ENCODE measurements around the gene WDR33. TPM values are rescaled to one million over a fixed set of nuclear protein-coding genes. Genes with fewer than 3 reads are reported as not detected.

WDR33 gene
- total RNA-seq, 1 experiment from 2014 or later, result 87.1 TPM

- Histone ChIP-seq H3K27me3 (replicated peaks; ENCODE audit: insufficient read depth, low read depth, low read length, poor library complexity) (peaks cover 10% of the 10 kb centered on the region), H3K27ac (ENCODE audit: low read depth, low read length, poor library complexity, severe bottlenecking) (no peak overlapping the region), H3K36me3 (ENCODE audit: insufficient read depth, low read length, poor library complexity, severe bottlenecking) (no peaks in the 10 kb centered on the region), H3K4me3 (ENCODE audit: low read depth, low read length, poor library complexity, severe bottlenecking) (no peak overlapping the region), H3K9me3 (ENCODE audit: low read depth, low read length, poor library complexity, severe bottlenecking) (no peaks in the 10 kb centered on the region), H3K4me1 (ENCODE audit: insufficient read depth, low read length, poor library complexity, severe bottlenecking) (peaks cover 7% of the 10 kb centered on the region)
- POLR2A ChIA-PET (ENCODE audit: low non-redundant PET), result no interaction called here
- TF ChIP-seq CTCF (conservative IDR thresholded peaks at IDR 0.05; ENCODE audit: low read depth, low read length) (no peak), EZH2 (IDR thresholded peaks at IDR 0.05; ENCODE audit: borderline replicate concordance, low read depth, low read length, poor library complexity, severe bottlenecking) (no peak)
- CTCF ChIA-PET, result no interaction called here
- DNase-seq (ENCODE audit: low spot score), result no peak
- intact Hi-C loops (cut with micrococcal nuclease; ENCODE audit: unreplicated experiment), result no loop called here
- no TSS peak for BruUV-seq (replicated peaks)
Observed at GRCh38 chr2:127680706-127681287, 130.2 kb downstream of the WDR33 start.

GRCh38 chr2:127679680-127680361, 131.2 kb downstream of the WDR33 start:
- Histone ChIP-seq H3K27me3 (replicated peaks; ENCODE audit: insufficient read depth, low read depth, low read length, poor library complexity) (peaks cover 10% of the 10 kb centered on the region), H3K27ac (ENCODE audit: low read depth, low read length, poor library complexity, severe bottlenecking) (no peak overlapping the region), H3K36me3 (ENCODE audit: insufficient read depth, low read length, poor library complexity, severe bottlenecking) (no peaks in the 10 kb centered on the region), H3K4me3 (ENCODE audit: low read depth, low read length, poor library complexity, severe bottlenecking) (no peak overlapping the region), H3K4me1 (ENCODE audit: insufficient read depth, low read length, poor library complexity, severe bottlenecking) (no peaks in the 10 kb centered on the region), H3K9me3 (ENCODE audit: low read depth, low read length, poor library complexity, severe bottlenecking) (no peaks in the 10 kb centered on the region)
- no peak for DNase-seq (ENCODE audit: low spot score)
- TF ChIP-seq EZH2 (IDR thresholded peaks at IDR 0.05; ENCODE audit: borderline replicate concordance, low read depth, low read length, poor library complexity, severe bottlenecking), result no peak
- no peak for TF ChIP-seq CTCF (conservative IDR thresholded peaks at IDR 0.05; ENCODE audit: low read depth, low read length)
- POLR2A ChIA-PET (ENCODE audit: low non-redundant PET), result no interaction called here
- BruUV-seq (replicated peaks), result no TSS peak
- intact Hi-C loops (cut with micrococcal nuclease; ENCODE audit: unreplicated experiment), result no loop called here
- CTCF ChIA-PET, result no interaction called here

- intact Hi-C loops (cut with micrococcal nuclease; ENCODE audit: unreplicated experiment), result no loop called here
- H3K9me3 ChIP-seq (ENCODE audit: low read depth, low read length, poor library complexity, severe bottlenecking), result no peaks in the 10 kb centered on the region
- no peak overlapping the region for H3K27ac ChIP-seq (ENCODE audit: low read depth, low read length, poor library complexity, severe bottlenecking)
- CTCF ChIA-PET, result no interaction called here
- no peak overlapping the region for H3K4me3 ChIP-seq (ENCODE audit: low read depth, low read length, poor library complexity, severe bottlenecking)
- no peak for TF ChIP-seq CTCF (conservative IDR thresholded peaks at IDR 0.05; ENCODE audit: low read depth, low read length)
- no peak for TF ChIP-seq EZH2 (IDR thresholded peaks at IDR 0.05; ENCODE audit: borderline replicate concordance, low read depth, low read length, poor library complexity, severe bottlenecking)
- BruUV-seq (replicated peaks), result no TSS peak
- H3K36me3 ChIP-seq (ENCODE audit: insufficient read depth, low read length, poor library complexity, severe bottlenecking), result no peaks in the 10 kb centered on the region
- DNase-seq (ENCODE audit: low spot score), result no peak
- no peaks in the 10 kb centered on the region for H3K4me1 ChIP-seq (ENCODE audit: insufficient read depth, low read length, poor library complexity, severe bottlenecking)
- H3K27me3 ChIP-seq (replicated peaks; ENCODE audit: insufficient read depth, low read depth, low read length, poor library complexity), result peaks cover 13% of the 10 kb centered on the region
- POLR2A ChIA-PET (ENCODE audit: low non-redundant PET), result no interaction called here
Observed at GRCh38 chr2:127678991-127679390, 132.0 kb downstream of the WDR33 start.
